GM12872 (cell line): ENCODE results near the gene GTPBP10.

Experiments used
- TF ChIP-seq, protein P1 (sequence below): IDR thresholded peaks from 3 replicates; pipeline ENCODE4 v1.5.1; 2011; ENCODE audit warnings: low read depth, mild to moderate bottlenecking, low read length, moderate library complexity; ENCODE audit not compliant: insufficient read depth

The GTPBP10 gene

DNA sequence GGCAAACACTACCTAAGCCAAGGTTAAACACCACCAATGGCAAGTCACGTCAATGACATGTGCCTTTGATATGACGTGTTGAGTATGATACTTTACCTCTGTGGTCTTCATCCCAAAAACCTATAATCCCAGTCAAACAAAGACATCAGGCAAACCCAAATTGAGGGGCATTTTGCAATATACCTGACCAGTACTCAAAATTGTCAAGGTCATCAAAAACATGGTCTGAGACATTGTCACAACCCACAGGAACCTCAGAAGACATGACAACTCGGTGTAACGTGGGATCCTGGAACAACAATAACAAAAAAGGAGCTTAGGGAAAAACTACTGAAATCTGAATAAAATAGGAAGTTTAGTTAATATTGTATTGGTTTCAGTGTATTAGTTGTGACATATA lies 32.6 kb upstream of the GTPBP10 start:
- TF ChIP-seq, protein P1, sequence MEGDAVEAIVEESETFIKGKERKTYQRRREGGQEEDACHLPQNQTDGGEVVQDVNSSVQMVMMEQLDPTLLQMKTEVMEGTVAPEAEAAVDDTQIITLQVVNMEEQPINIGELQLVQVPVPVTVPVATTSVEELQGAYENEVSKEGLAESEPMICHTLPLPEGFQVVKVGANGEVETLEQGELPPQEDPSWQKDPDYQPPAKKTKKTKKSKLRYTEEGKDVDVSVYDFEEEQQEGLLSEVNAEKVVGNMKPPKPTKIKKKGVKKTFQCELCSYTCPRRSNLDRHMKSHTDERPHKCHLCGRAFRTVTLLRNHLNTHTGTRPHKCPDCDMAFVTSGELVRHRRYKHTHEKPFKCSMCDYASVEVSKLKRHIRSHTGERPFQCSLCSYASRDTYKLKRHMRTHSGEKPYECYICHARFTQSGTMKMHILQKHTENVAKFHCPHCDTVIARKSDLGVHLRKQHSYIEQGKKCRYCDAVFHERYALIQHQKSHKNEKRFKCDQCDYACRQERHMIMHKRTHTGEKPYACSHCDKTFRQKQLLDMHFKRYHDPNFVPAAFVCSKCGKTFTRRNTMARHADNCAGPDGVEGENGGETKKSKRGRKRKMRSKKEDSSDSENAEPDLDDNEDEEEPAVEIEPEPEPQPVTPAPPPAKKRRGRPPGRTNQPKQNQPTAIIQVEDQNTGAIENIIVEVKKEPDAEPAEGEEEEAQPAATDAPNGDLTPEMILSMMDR, result no peak

DNA sequence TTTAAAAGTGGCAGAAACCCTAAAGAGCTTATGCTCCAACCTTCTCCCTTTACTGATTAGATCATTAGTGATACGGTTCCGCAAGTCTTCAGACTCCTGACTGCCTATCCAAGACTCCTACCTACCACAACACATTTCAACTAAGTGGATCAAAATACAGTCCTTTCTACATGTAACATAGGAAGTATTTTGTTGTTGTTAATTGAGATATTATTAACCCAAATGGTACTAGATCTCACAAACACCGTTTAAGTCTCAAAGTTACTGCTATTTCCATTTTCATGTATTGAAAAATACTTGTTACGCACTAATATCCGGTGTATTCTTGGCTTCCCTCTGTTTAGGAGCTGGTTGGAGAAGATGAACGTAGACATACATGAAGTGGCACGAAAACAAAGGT lies 26.5 kb upstream of the GTPBP10 start:
- TF ChIP-seq, protein P1, result no peak

DNA sequence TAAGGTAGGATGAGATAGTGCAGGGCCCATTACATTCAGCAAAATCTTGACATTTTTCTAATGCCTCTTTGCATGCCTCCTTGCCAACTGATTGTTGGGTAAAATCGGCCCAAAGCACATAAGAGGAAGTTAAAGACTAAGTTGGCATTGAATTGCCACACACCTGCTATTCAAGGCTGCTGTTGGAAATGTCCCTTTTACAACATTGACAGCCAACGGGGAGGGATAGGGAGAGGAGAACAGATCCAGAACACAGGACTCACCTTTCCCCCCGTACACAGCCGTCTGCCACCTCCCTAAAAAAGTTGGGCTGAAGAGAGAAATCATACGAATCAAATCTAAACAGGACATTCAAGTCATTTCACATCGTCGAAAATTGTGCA lies 26.1 kb upstream of the GTPBP10 start:
- TF ChIP-seq, protein P1, result no peak

DNA sequence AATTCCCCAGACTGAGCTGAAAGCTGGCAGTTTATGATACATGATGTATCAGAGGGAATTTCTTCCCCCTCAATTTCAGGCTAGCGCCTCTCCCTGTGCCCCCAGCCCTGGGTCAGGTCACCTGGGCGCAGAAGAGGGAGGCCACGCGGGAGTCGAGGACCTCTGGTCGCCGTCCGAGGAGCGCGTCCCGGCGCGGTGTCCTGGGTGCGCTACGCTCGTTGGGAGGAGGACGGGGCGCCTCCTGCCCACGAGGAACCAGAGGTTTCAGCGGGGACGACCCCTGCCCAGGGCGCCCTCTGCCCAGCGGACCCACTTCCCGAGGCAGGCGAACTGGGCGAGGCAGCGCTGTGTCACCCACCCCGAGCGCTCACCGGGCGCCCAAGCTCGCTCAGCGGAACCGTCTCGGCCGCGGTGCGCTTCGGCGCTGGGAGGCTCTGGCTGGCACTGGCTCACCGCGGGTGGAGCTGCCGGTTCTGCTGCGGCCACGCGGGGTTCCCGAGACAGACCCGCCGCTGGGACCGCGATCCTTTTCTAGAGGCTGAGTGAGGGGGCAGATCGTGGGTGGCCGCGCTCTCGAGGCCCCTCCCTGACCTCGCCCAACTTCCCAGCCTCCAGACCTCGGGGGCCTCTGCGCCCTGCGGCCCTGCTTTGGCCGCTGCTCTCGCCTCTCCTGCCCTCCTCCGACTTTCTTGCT lies 25.6 kb upstream of the GTPBP10 start, which contains the start of gene FAM237B:
Gene FAM237B, minus strand, starts transcription at position 504 of the 694 bp plus-strand sequence. CDS start 1,556 bp downstream, outside the sequence.
- TF ChIP-seq, protein P1, result no peak

DNA sequence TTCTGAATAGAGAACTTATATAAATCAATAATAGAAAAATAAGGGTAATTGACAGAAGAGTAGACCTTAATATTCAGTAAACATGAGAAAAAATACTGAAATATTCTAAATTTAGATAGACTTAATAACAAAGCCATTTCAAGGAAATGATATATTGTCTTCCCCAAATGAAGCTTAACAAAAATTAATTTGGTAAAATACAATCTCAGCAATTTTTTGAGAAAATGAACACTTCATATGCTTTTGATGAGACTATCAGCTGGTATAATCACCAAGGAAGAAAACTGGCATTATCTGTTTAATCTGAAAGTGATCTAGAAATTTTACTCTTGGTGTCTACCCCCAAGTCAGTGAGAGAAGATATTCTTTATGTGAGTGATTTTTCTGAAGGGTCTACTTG lies 23.7 kb upstream of the GTPBP10 start:
- TF ChIP-seq, protein P1, result no peak

DNA sequence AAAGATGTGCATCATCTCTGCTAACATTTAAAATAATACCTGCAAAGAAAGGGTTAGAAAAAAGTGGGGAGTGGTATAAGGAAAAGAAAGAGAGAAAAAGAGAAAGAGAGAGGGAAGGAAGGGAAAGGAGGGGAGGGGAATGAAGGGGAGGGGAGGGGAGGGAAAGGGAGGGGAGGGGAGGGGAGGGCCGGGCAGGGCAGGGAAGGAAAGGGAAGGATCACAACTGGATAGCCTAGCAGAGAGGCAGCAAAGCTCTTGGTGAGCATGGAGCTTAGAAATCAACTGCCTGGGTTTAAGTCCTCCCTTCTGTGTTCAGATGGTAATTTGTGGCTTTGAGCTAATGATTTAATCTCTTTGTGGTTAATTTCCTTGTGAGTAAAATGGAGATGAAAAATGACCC lies 20.0 kb upstream of the GTPBP10 start:
- TF ChIP-seq, protein P1, result no peak

DNA sequence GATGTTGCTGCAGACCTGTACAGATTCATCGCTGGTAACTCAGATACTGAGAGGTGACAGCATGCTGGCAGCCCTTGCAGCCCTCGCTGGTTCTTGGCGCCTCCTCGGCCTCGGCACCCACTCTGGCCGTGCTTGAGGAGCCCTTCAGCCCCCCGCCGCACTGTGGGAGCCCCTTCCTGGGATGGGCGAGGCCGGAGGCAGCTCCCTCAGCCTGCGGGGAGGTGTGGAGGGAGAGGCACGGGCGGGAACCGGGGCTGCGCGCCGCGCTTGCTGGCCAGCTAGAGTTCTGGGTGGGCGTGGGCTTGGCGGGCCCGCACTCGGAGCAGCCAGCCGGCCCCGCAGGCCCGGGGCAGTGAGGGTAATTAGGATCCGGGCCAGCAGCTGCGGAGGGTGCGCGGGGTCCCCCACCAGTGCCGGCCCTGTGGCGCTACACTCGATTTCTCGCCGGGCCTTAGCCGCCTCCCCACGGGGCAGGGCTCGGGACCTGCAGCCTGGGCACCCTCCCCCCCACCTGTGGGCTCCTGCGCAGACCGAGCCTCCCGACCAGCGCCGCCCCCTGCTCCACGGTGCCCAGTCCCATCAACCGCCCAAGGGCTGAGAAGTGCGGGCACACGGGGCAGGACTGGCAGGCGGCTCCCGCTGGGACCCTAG lies 12.2 kb upstream of the GTPBP10 start:
- TF ChIP-seq, protein P1, result no peak
